ENCODE measurements around the gene ADGRB3. TPM values are rescaled to one million over a fixed set of nuclear protein-coding genes. Genes with fewer than 3 reads are reported as not detected.
"Not testable (repeated sequence)": the region's sequence is repeated elsewhere in the genome, so short reads cannot be mapped to it uniquely, and the experiment has no call there.

The ADGRB3 gene
- total and polyA plus RNA-seq, 2 experiments from 2014 or later = not detected

DNA sequence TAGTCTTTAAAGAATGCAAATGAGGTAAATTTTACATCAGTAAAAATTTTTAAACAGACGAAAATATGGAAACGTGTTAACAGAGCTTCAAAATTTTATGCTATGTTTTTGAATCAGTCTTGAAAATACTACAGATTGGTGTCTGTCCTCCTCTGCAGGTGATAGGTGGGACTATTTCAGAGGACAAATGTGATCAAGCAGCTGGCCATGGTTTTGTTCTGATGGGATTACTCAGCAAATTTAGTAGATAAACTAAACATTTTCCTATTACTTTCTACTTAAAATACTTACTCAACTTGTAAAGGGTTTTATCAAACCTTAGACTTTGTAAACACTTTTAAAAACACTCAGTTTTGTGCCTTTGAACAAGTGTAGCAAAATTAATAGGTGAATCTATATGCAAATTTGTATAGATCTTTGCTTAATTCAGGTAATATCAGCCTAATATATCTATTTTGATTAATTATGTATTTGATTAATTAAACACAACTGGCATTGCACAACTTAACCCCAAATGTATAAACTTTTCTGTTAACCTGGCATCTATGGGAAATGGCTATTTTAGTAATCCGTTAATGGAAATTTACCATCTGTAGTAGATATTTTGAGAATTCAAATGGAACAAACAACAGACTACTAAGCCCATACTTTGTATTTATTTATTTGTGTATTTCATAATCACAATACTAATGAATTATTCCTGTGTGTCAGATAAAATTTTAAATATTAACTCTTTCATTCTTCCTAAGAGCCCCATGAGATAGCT lies 22.5 kb downstream of the ADGRB3 start:
- H3K9ac ChIP-seq = no peak overlapping the region
- 58 to 61% methylated on average over 3 of the region's 3 CpGs for WGBS, 2 experiments (ENCODE audit: low coverage in 1 of 2, low lambda C conversion rate in 2 of 2, missing lambda C conversion rate in 2 of 2)
- H3K27me3 ChIP-seq (replicated peaks; ENCODE audit: insufficient read depth) = no peaks in the 10 kb centered on the region
- no peaks in the 10 kb centered on the region for H4K20me1 ChIP-seq (ENCODE audit: insufficient read depth)
- no peaks in the 10 kb centered on the region for H3K4me1 ChIP-seq (ENCODE audit: insufficient read depth)
- no peak overlapping the region for H3K4me3 ChIP-seq
- TF ChIP-seq EZH2 (IDR thresholded peaks at IDR 0.05; ENCODE audit: insufficient read depth, poor library complexity, severe bottlenecking) = no peak
- no peak for TF ChIP-seq EZH2phosphoT487 (IDR thresholded peaks at IDR 0.05; ENCODE audit: insufficient read depth, low read depth)
- H2AFZ ChIP-seq = no peak overlapping the region
- no peak for DNase-seq
- no peak overlapping the region for H3K27ac ChIP-seq
- H3K4me2 ChIP-seq (ENCODE audit: unreplicated experiment) = no peak overlapping the region
- H3K9me2 ChIP-seq (ENCODE audit: insufficient read depth) = no peaks in the 10 kb centered on the region
- no peaks in the 10 kb centered on the region for H3K9me3 ChIP-seq (ENCODE audit: low read depth)
- H3F3A ChIP-seq (ENCODE audit: insufficient read depth) = no peaks in the 10 kb centered on the region
- no peaks in the 10 kb centered on the region for H3K36me3 ChIP-seq (ENCODE audit: low read depth)
- in situ Hi-C loops (cut with MboI) = no loop called here
- H3K79me2 ChIP-seq (ENCODE audit: insufficient read depth) = no peaks in the 10 kb centered on the region

DNA sequence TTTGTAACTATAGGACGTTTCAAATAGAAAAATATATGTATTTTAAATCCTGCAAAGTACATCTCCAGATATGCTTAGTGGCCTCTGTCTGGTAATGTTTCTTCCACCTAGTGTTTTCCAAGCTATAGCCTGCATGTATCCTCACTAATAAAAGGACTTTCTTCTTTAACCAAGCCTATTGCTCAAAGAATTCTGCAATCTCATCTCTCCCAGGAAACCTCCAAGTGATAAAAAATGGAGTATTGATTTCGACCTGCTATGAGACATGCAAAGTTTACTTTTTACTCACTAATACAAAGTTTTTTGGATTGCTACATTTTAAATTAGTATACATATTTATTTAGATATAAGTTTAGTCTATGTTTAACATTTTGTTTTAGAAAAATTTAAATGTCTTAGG lies 23.3 kb downstream of the ADGRB3 start:
- Histone ChIP-seq H3K4me3 (no peak overlapping the region), H3K9me3 (ENCODE audit: low read depth) (no peaks in the 10 kb centered on the region), H3F3A (ENCODE audit: insufficient read depth) (no peaks in the 10 kb centered on the region), H3K36me3 (ENCODE audit: low read depth) (no peaks in the 10 kb centered on the region), H3K79me2 (ENCODE audit: insufficient read depth) (no peaks in the 10 kb centered on the region), H3K27ac (no peak overlapping the region), H3K9ac (no peak overlapping the region), H3K4me1 (ENCODE audit: insufficient read depth) (no peaks in the 10 kb centered on the region), H3K4me2 (ENCODE audit: unreplicated experiment) (no peak overlapping the region), H2AFZ (no peak overlapping the region), H3K9me2 (ENCODE audit: insufficient read depth) (no peaks in the 10 kb centered on the region), H3K27me3 (replicated peaks; ENCODE audit: insufficient read depth) (no peaks in the 10 kb centered on the region), H4K20me1 (ENCODE audit: insufficient read depth) (no peaks in the 10 kb centered on the region)
- no peak for TF ChIP-seq EZH2 (IDR thresholded peaks at IDR 0.05; ENCODE audit: insufficient read depth, poor library complexity, severe bottlenecking)
- TF ChIP-seq EZH2phosphoT487 (IDR thresholded peaks at IDR 0.05; ENCODE audit: insufficient read depth, low read depth) = no peak
- in situ Hi-C loops (cut with MboI) = no loop called here
- 21 to 28% methylated on average over 2 of the region's 2 CpGs for WGBS, 2 experiments (ENCODE audit: low coverage in 1 of 2, low lambda C conversion rate in 2 of 2, missing lambda C conversion rate in 2 of 2)
- no peak for DNase-seq

DNA sequence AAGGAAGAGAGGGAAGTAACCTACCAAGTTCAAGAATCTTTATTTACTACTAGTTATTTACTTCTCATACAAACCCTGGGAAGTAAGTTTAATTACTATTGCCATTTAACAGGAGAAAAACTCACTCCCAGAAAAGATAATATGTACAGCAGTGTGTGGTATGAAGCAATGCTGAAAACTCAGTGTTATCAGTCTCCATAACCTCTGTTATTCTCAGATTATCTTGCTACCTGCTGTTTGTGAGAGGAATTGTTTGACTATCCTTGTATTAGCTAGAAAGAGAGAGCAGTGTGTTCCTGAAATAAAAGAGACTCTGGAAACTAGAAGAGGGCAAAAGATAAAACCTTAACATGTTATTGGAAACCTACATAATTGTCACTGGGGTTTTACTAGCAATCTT lies 38.2 kb downstream of the ADGRB3 start:
- Histone ChIP-seq H3K79me2 (ENCODE audit: insufficient read depth) (no peaks in the 10 kb centered on the region), H3K27me3 (replicated peaks; ENCODE audit: insufficient read depth) (no peaks in the 10 kb centered on the region), H3K9ac (no peak overlapping the region), H3K4me2 (ENCODE audit: unreplicated experiment) (no peak overlapping the region), H4K20me1 (ENCODE audit: insufficient read depth) (no peaks in the 10 kb centered on the region), H3K4me3 (no peak overlapping the region), H3K36me3 (ENCODE audit: low read depth) (no peaks in the 10 kb centered on the region), H3K9me2 (ENCODE audit: insufficient read depth) (no peaks in the 10 kb centered on the region), H3K27ac (no peak overlapping the region), H3K9me3 (ENCODE audit: low read depth) (no peaks in the 10 kb centered on the region), H3K4me1 (ENCODE audit: insufficient read depth) (no peaks in the 10 kb centered on the region), H3F3A (ENCODE audit: insufficient read depth) (no peaks in the 10 kb centered on the region), H2AFZ (no peak overlapping the region)
- DNase-seq = no peak
- in situ Hi-C loops (cut with MboI) = no loop called here
- TF ChIP-seq EZH2 (IDR thresholded peaks at IDR 0.05; ENCODE audit: insufficient read depth, poor library complexity, severe bottlenecking) = no peak
- TF ChIP-seq EZH2phosphoT487 (IDR thresholded peaks at IDR 0.05; ENCODE audit: insufficient read depth, low read depth) = no peak

DNA sequence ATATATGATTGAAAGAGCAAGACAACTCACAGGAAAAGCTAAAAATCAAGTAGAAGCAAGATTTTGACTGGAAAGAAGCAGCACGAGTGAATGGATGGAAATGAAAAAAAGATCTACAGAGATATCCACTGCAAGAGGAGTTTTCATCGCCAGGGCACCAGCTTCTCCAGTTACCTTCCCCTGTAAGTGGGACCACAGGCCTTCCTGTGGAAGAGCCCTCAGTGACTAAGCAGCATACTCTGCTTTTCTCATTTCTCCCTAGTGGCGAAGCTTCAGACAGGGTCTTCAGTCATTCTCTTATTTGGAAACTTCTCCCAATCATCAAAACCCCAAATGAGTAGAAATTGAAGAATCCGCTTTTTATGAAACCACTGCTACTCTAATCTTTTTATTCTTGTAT lies 40.5 kb downstream of the ADGRB3 start:
- Histone ChIP-seq H3K9me2 (ENCODE audit: insufficient read depth) (no peaks in the 10 kb centered on the region), H3K36me3 (ENCODE audit: low read depth) (no peaks in the 10 kb centered on the region), H3K27ac (no peak overlapping the region), H3K9me3 (ENCODE audit: low read depth) (no peaks in the 10 kb centered on the region), H2AFZ (no peak overlapping the region), H3K4me1 (ENCODE audit: insufficient read depth) (no peaks in the 10 kb centered on the region), H3K9ac (no peak overlapping the region), H3K79me2 (ENCODE audit: insufficient read depth) (no peaks in the 10 kb centered on the region), H3K4me2 (ENCODE audit: unreplicated experiment) (no peak overlapping the region), H4K20me1 (ENCODE audit: insufficient read depth) (no peaks in the 10 kb centered on the region), H3F3A (ENCODE audit: insufficient read depth) (no peaks in the 10 kb centered on the region), H3K27me3 (replicated peaks; ENCODE audit: insufficient read depth) (no peaks in the 10 kb centered on the region), H3K4me3 (no peak overlapping the region)
- in situ Hi-C loops (cut with MboI) = no loop called here
- no peak for DNase-seq
- TF ChIP-seq EZH2phosphoT487 (IDR thresholded peaks at IDR 0.05; ENCODE audit: insufficient read depth, low read depth) (no peak), EZH2 (IDR thresholded peaks at IDR 0.05; ENCODE audit: insufficient read depth, poor library complexity, severe bottlenecking) (no peak)
- WGBS, 2 experiments (ENCODE audit: low coverage in 1 of 2, low lambda C conversion rate in 2 of 2, missing lambda C conversion rate in 2 of 2) = 56 to 57% methylated on average over 4 of the region's 4 CpGs

DNA sequence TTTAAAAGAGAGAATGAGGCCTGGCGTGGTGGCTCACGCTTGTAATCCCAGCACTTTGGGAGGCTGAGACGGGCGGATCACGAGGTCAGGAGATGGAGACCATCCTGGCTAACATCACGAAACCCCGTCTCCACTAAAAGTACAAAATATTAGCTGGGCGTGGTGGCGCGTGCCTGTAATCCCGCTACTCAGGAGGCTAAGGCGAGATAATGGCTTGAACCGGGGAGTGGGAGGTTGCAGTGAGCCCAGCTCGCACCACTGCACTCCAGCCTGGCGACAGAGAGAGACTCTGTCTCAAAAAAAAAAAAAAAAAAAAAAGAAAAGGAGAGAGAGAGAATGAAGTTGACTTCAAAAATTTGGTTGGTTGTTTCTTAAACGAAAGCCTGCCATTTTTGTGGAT lies 41.0 kb downstream of the ADGRB3 start:
- H3K4me2 ChIP-seq (ENCODE audit: unreplicated experiment); H3K27ac ChIP-seq; DNase-seq; H3K4me3 ChIP-seq; H3K4me1 ChIP-seq (ENCODE audit: insufficient read depth); H3K9ac ChIP-seq; H3K9me3 ChIP-seq (ENCODE audit: low read depth); H3K36me3 ChIP-seq (ENCODE audit: low read depth); in situ Hi-C loops (cut with MboI); H3K27me3 ChIP-seq (replicated peaks; ENCODE audit: insufficient read depth); H2AFZ ChIP-seq; H3K79me2 ChIP-seq (ENCODE audit: insufficient read depth); H3K9me2 ChIP-seq (ENCODE audit: insufficient read depth); H3F3A ChIP-seq (ENCODE audit: insufficient read depth); H4K20me1 ChIP-seq (ENCODE audit: insufficient read depth): not testable (repeated sequence)
- whole genome bisulfite sequencing, 2 experiments (ENCODE audit: low coverage in 1 of 2, low lambda C conversion rate in 2 of 2, missing lambda C conversion rate in 2 of 2) = 71 to 77% methylated on average over 16 of the region's 16 CpGs
